Stomach (tissue), 9 donors: Measurements from ENCODE around the gene RPN2. TPM values are rescaled to one million over a fixed set of nuclear protein-coding genes. Genes with fewer than 3 reads are reported as not detected.
A peak's percentile ranks its signal among the peaks of the same experiment; 100 is the strongest.

Source experiments
- DNase-seq, 2 donors: peaks; one replicate each; pipeline versions ENCODE4 v3.0.0 to v3.0.0-alpha.2; 2013 to 2019
- H3K27ac ChIP-seq, 5 donors: fragments of 200-600 bp in 4 of 5; sonication (generic) in 4 of 5; one replicate each; pipeline ENCODE4 v1.5.1; 2013 to 2019; ENCODE audit warnings: mild to moderate bottlenecking in 1 of 5, moderate library complexity in 1 of 5
- H3K27me3 ChIP-seq, 3 donors: fragments of 200-600 bp; sonication (generic); one replicate each; pipeline ENCODE4 v1.5.1; 2017 to 2019; ENCODE audit warnings: mixed run types in 1 of 3
- H3K36me3 ChIP-seq, 4 donors: fragments of 200-600 bp; sonication (generic); 1 replicate in 3 of 4; 2 replicates in 1 of 4; pipeline ENCODE4 v1.5.1; 2016 to 2019
- H3K4me1 ChIP-seq, 4 donors: fragments of 200-600 bp; sonication (generic); one replicate each; pipeline ENCODE4 v1.5.1; 2016 to 2019
- H3K4me3 ChIP-seq, 4 donors: fragments of 200-600 bp; sonication (generic) in 3 of 4; one replicate each; pipeline ENCODE4 v1.5.1; 2016 to 2019; ENCODE audit warnings: mild to moderate bottlenecking in 1 of 4
- H3K9me3 ChIP-seq, 4 donors: fragments of 200-600 bp; sonication (generic); one replicate each; pipeline ENCODE4 v1.5.1; 2016 to 2019
- EP300 ChIP-seq: sonication (generic); formaldehyde crosslinking; IDR thresholded peaks from one replicate; pipeline ENCODE4 v1.6.1; 2017; ENCODE audit warnings: antibody characterized with exemption
- POLR2A ChIP-seq, 4 donors: fragments of 450-650 bp; IDR thresholded peaks; one replicate each; pipeline ENCODE4 v1.6.1; 2016; ENCODE audit warnings: antibody characterized with exemption in 4 of 4, control low read depth in 2 of 4, mild to moderate bottlenecking in 1 of 4, moderate library complexity in 1 of 4
- POLR2AphosphoS5 ChIP-seq, 3 donors: sonication (generic); formaldehyde crosslinking; IDR thresholded peaks; one replicate each; pipeline ENCODE4 v1.6.1; 2016; ENCODE audit warnings: antibody characterized with exemption in 3 of 3
- WGBS, 5 donors: extraction: QIAGEN DNeasy Blood & Tissue Kit in 3 of 5; methylation state at CpG; one replicate each; pipeline versions ENCODE4 v1.1.5 to v1.1.7; 2013 to 2018; 5-methylcytosine and 5-hydroxymethylcytosine counted together
- intact Hi-C: fragments of 100-400 bp; cut with DNase I; formaldehyde crosslinking; loops from one replicate; pipeline ENCODE4 v1.15.1; 2023; ENCODE audit warnings: low total_unique reads
- polyA plus RNA-seq, 3 donors: library from polyadenylated mRNA; stranded (reverse); fragments of 200-250 nt; gene quantifications; one replicate each; pipeline ENCODE4 v1.2.3, GENCODE V29; 2013
- total RNA-seq, 5 donors: library from RNA; depleted of rRNA; stranded (reverse); fragments of >200 nt; gene quantifications; one replicate each; pipeline versions ENCODE4 v1.1.0 to v1.2.3, GENCODE V29; 2014 to 2016
- TF ChIP-seq, protein P1 (sequence below), 7 experiments: fragments of 450-650 bp in 4 of 7; fragments of 200-600 bp in 3 of 7; sonication (generic) in 3 of 7; IDR thresholded peaks; one replicate each; pipeline ENCODE4 v1.5.1; 2016 to 2019; ENCODE audit warnings: antibody characterized with exemption in 7 of 7, control low read depth in 2 of 7, mild to moderate bottlenecking in 1 of 7
- donor health status: healthy with polysubstance abuse.
- donor health status: Bipolar disorder and iron deficiency.
- donor health status: healthy.

Gene RPN2
- total and polyA plus RNA-seq, 8 donors = 32.5 to 163 (median 85.3) TPM

DNA sequence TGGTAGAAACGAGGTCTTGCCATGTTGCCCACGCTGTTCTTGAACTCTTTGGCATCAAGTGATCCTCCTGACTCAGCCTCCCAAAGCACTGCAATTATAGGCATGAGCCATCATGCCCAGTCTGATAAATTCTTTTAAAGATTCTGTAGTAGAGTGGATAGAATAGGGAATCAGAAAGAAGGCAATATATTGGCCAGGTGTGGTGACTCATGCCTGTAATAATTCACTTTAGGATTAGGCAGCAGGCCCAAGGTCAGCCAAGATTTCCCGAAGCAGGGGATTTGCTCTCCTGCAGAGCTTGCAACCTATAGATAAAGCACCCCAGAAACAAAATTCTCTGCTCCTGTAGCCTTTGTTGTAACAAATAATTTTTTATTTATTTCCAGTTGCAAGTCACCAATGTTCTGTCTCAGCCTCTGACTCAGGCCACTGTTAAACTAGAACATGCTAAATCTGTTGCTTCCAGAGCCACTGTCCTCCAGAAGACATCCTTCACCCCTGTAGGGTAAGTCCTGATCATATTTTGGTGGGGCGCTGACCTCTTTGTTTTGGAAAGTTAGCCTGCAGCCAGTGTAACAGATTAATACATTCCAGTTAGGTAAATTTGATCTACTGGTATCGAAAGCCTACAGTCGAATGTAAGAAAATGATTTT lies 30.7 kb downstream of the RPN2 start:
- no peaks in the 10 kb centered on the region for H3K27me3 ChIP-seq
- WGBS, 5 donors = 75 to 85% (median 83%) methylated on average over 6 of the region's 6 CpGs
- no peak overlapping the region for H3K27ac ChIP-seq
- intact Hi-C loops = no loop called here
- no peak overlapping the region for H3K4me3 ChIP-seq
- peaks cover 69 to 100% (median 100%) of the 10 kb centered on the region in 4 donors for H3K36me3 ChIP-seq
- no peak for TF ChIP-seq POLR2A (IDR thresholded peaks at IDR 0.05)
- TF ChIP-seq, protein P1, sequence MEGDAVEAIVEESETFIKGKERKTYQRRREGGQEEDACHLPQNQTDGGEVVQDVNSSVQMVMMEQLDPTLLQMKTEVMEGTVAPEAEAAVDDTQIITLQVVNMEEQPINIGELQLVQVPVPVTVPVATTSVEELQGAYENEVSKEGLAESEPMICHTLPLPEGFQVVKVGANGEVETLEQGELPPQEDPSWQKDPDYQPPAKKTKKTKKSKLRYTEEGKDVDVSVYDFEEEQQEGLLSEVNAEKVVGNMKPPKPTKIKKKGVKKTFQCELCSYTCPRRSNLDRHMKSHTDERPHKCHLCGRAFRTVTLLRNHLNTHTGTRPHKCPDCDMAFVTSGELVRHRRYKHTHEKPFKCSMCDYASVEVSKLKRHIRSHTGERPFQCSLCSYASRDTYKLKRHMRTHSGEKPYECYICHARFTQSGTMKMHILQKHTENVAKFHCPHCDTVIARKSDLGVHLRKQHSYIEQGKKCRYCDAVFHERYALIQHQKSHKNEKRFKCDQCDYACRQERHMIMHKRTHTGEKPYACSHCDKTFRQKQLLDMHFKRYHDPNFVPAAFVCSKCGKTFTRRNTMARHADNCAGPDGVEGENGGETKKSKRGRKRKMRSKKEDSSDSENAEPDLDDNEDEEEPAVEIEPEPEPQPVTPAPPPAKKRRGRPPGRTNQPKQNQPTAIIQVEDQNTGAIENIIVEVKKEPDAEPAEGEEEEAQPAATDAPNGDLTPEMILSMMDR (IDR thresholded peaks at IDR 0.05) = no peak
- TF ChIP-seq EP300 = no peak
- TF ChIP-seq POLR2AphosphoS5 (IDR thresholded peaks at IDR 0.05) = no peak
- H3K4me1 ChIP-seq = no peaks in the 10 kb centered on the region
- DNase-seq = no peak
- no peaks in the 10 kb centered on the region for H3K9me3 ChIP-seq

DNA sequence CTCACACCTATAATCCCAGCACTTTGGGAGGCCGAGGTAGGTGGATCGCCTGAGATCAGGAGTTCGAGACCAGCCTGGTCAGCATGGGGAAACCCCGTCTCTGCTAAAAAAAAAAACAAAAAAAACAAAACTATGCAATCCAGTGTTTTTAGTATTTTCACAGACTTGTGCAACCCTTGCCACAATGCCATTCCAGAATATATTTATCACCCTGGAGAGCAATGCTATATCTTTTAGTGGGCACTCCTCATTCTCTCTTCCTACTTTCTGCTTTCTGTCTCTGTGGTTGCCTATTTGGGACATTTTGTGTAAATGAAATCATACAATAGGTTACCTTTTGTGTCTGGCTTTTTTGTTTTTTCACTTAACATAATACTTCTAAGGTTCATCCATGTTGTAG lies 39.3 kb downstream of the RPN2 start:
- WGBS, 5 donors = 92 to 98% (median 95%) methylated on average over 4 of the region's 4 CpGs
- no peaks in the 10 kb centered on the region for H3K9me3 ChIP-seq
- peaks cover 5 to 39% (median 30%) of the 10 kb centered on the region in 4 donors for H3K4me1 ChIP-seq
- intact Hi-C loops = no loop called here
- TF ChIP-seq POLR2A (IDR thresholded peaks at IDR 0.05) (no peak), POLR2AphosphoS5 (IDR thresholded peaks at IDR 0.05) (no peak), EP300 (no peak)
- TF ChIP-seq, protein P1 (IDR thresholded peaks at IDR 0.05) = no peak
- no peaks in the 10 kb centered on the region for H3K27me3 ChIP-seq
- no peak overlapping the region for H3K27ac ChIP-seq
- DNase-seq = no peak
- H3K4me3 ChIP-seq = no peak overlapping the region
- H3K36me3 ChIP-seq = peaks cover 26 to 87% (median 75%) of the 10 kb centered on the region in 4 donors

DNA sequence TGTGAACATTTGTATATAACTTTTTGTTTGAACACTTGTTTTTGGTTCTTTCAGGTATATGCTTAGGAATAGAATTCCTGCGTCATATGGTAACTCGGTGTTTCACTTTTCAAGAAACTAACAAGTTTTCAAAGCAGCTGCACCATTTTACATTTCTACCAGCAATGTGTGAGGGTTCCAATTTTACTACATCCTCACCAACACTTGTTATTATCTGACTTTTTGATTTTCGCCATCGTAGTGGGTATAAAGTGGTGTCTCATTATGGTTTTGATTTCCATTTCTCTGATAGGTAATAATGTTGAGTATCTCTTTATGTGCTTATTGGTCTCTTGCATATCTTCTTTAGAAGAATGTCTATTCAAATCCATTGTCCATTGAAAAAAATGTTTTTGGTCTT lies 39.8 kb downstream of the RPN2 start:
- Histone ChIP-seq H3K36me3 (peaks cover 22 to 87% (median 75%) of the 10 kb centered on the region in 4 donors), H3K9me3 (no peaks in the 10 kb centered on the region), H3K27me3 (no peaks in the 10 kb centered on the region), H3K4me3 (no peak overlapping the region), H3K27ac (no peak overlapping the region), H3K4me1 (peaks cover 5 to 39% (median 31%) of the 10 kb centered on the region in 4 donors)
- no peak for TF ChIP-seq POLR2AphosphoS5 (IDR thresholded peaks at IDR 0.05)
- TF ChIP-seq, protein P1 (IDR thresholded peaks at IDR 0.05) = no peak
- TF ChIP-seq POLR2A (IDR thresholded peaks at IDR 0.05) = no peak
- TF ChIP-seq EP300 = no peak
- WGBS, 5 donors = 73 to 87% (median 74%) methylated on average over 4 of the region's 4 CpGs
- intact Hi-C loops = no loop called here
- no peak for DNase-seq

DNA sequence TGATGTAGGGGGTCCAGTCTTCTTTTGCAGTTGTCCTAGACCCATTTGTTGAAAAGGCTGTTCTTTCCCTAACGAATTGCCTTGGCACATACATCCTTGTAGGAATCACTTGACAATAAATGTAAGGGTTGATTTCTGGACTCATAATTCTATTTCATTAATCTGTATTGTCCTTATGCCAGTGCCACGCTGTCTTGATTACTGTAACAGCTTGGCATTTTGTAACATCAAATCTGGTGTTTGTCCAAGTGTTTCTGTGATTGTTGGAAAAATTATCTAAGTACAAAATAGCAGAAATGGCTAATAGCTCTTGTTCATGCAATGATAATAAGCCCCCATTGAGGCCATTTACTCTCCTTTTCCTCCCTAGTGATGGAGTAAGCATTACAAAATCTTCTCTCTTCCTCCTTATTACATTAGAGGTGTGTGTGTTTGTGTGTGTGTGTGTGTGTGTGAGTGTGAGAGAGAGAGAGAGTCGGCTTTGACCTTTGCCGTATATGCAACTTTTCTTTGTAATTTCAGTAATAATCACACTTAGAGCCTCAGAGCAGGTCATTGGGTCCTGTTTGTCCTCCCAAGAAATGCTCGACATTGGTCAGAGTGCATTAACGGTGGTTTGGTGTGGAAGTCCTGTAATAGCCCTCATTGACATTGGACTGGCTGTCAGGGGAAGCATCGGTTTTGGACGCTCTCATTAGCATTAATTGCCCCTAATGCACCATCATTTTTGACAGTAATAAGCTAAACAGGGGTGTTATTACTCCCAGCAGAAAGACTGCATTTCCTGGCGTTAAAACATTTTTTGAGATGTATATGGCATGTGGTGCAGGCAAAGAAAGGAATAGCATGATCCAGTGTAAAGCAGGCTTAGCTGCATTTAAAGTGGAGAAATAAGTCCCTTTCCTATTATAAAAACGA lies 40.9 kb downstream of the RPN2 start:
- Histone ChIP-seq H3K9me3 (no peaks in the 10 kb centered on the region), H3K27ac (peak overlapping the region in 1 of 5 donors; percentile 5), H3K36me3 (peaks cover 33 to 87% (median 75%) of the 10 kb centered on the region in 4 donors), H3K4me1 (peaks cover 7 to 42% (median 31%) of the 10 kb centered on the region in 4 donors), H3K27me3 (no peaks in the 10 kb centered on the region), H3K4me3 (no peak overlapping the region)
- no peak for TF ChIP-seq EP300
- TF ChIP-seq, protein P1 (IDR thresholded peaks at IDR 0.05) = no peak
- TF ChIP-seq POLR2A (IDR thresholded peaks at IDR 0.05) = no peak
- TF ChIP-seq POLR2AphosphoS5 (IDR thresholded peaks at IDR 0.05) = no peak
- WGBS, 5 donors = 72 to 81% (median 81%) methylated on average over 10 of the region's 10 CpGs
- no peak for DNase-seq
- intact Hi-C loops = no loop called here
